ENCODE results near the gene RAI14.
"Not testable (repeated sequence)": the region's sequence is repeated elsewhere in the genome, so short reads cannot be mapped to it uniquely, and the experiment has no call there.

Gene RAI14

DNA sequence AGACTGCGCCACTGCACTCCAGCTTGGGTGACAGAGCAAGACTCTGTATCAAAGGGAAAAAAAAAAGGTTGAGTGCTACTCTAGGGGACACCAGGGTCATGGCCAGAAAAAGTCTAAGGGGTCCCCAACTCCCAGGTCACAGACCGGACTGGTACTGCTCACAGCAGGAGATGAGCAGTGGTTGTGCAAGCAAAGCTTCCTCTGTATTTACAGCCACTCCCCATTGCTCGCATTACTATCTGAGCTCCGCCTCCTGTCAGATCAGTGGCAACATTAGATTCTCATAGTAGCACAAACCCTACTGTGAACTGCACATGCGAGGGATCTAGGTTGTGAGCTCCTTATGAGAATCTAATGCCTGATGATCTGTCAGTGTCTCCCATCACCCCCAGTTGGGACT is 103.1 kb downstream of the RAI14 start:
- not testable (repeated sequence) for DNase-seq

DNA sequence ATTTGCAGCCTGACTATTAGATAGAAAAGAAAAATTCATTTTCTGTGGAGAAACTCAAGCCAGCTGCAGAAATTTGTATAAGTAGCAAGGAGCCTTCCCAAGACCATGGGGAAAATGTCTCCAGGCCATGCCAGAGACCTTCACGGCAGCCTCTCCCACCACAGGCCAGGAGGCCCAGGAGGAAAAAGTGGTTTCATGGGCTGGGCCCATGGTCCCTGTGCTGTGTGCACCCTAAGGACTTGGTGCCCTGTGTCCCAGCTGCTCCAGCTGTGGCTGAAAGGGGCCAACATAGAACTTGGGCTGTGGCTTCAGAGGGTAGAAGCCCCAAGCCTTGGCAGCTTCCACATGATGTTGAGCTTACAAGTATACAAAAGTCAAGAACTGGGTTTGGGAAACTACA is 109.5 kb downstream of the RAI14 start:
- no peak for DNase-seq

DNA sequence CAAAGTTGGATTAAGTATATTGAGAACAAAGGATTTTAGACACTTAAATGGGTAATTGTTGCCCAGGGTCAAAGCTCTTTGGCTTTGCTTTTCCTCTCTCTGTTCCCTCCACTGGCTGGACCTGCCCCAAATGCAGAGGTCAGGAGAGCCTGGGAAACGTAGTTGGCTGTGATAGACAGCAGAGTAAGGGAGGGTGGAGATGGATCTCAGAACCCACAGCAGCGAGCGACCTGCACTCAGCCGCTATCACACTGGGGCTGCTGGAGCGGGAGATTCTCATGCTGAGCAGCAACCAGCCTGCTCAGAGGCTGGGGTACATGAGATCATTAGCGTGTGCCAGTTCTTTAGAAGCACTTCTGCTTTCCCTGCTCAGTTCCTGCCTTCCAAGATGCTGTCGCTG is 111.1 kb downstream of the RAI14 start:
- no peak for DNase-seq

DNA sequence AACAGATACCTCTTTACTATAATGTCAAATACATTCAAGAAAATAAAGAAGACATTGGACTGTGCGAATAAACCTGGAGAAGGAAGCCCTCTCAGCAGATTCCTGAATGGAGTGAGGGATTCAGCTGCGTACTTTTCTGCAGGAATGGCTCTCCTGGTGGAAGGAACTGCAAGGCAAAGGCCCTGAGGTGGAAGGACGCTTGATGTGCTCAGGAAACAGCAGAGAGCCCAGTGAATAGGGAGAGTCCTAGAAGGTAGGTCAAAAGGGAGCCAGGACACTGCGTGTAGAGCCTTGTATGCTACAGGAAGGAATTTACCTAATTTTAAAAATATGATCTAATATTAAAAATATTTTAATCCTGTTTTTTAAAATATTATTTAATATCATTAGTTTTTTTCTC is 114.4 kb downstream of the RAI14 start:
- DNase-seq: no peak

DNA sequence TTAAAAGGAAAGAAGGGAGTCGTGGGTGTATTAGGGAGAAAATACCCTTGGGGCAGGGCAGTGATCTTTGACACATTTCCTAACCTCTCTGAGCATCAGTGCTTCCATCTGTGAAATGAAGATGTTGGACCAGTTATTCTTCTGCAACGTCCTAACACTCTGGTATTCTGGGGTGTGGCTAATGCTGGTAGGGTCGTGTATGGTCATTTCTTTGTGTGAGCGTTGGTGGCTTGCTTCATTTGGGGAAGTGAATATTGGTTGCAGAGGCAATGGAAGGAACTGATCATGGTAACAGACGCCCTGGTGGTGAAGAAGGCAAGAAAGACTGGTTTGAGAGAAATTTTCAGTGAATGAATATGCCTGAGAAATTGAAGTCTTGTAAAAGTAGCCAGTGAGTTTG is 114.9 kb downstream of the RAI14 start:
- no peak for DNase-seq

DNA sequence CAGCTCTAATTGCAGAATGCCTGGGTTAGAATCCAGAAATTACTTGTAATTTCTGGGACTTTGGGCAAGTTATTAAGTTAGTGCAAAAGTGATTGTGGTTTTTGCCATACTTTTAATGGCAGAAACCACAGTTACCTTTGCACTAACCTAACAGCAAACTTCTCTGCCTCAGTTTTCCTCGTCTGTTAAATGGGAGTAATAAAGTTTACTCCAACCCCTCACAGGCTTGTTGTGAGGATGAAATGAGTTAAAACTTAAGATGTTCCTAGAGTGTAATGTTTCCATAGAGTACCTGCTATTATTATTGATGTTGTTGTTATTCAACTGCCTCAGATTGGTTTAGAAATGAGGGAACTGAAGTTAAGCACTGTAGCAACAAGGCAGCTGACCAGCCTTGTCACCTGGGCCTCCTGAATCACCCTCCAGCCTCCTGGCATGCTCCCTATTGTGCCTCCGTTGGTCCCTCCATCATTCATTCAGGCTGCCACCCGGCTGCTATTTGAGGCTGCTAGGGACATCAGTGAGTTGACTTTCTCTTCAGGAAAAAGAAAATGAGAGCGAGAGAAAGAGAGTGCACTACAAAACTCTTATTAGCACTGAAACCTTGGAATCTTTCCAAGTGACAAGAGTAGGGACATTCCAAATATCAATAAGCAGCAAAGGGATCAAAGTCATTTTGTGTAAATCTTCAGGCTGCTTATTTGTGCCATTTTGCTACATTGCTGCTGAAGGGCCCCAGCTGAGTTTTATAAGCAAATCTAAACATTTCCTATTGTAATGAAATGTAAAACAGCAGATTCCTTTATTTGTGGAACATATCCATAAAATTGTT is 116.4 kb downstream of the RAI14 start:
- DNase-seq: no peak

DNA sequence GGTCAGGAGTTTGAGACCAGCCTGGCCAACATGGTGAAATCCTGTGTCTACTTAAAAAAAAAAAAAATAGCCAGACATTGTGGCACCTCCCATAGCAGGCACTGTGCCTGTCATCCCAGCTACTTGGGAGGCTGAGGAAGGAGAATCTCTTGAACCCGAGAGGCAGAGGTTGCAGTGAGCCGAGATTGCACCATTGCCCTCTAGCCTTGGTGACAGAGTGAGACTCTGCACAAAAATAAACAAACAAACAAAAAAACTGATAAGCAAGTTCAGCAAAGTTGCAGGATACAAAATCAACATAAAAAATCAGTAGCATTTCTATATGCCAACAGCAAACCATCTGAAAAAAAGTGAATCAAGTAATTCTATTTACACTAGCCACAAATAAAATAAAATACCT is 118.0 kb downstream of the RAI14 start:
- DNase-seq: no peak

DNA sequence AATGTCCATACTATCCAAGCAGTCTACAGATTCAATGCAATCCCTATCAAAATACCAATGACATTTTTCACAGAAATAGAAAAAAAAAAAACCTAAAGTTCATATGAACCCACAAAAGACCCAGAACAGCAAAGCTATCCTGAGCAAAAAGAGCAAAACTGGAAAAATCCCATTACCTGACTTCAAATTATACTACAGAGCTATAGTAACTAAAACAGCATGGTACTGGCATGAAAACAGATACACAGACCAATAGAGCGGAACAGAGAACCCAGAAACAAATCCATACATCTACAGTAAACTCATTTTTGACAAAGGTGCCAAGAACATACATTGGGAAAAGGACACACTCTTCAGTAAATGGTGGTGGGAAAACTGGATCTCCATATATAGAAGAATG is 118.5 kb downstream of the RAI14 start:
- DNase-seq: not testable (repeated sequence)

DNA sequence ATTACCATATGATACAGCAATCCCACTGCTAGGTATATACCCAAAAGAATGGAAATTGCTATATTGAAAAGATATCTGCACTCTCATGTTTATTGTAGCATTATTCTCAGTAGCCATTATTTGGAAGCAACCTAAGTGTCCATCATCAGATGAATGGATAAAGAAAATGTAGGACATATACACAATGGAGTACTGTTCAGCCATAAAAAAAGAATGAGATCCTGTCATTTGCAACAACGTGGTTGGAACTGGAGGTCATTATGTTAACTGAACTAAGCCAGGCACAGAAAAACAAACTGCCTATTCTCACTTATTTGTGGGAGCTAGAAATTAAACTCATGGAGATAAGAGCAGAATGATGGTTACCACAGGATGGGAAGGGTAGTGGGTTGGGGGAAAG is 119.8 kb downstream of the RAI14 start:
- DNase-seq: no peak

DNA sequence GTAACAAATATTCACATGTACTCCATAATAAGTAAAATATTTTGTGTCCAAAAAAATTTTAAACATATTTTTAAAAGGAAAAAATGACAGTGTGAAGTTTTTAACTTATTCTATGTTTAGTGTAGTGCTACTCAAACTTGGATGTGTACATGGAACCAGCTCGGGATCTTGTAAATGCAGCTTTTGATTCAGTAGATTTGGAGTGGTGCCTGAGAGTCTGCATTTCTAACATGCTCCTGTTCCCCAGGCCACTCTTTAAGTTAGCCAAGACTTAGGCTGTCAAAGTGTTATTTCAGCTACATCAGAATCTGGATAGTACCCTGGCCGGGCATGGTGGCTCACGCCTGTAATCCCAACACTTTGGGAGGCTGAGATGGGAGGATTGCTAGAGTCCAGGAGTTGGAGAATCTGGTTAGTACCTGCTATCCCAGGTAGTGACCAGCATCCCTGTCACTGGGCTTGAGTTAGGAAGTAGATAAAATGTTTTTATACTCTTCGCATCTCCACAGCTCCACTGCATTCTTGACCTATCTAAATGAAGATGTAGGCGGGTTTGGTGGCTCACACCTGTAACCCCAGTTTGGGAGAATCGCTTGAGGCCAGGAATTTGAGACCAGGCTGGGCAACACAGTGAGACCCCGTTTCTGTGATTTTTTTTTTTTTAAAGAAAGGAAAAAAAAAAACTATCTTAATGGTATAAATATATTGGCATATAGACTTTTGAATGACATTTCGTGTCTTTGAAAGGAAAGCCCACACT is 122.1 kb downstream of the RAI14 start:
- no peak for DNase-seq

DNA sequence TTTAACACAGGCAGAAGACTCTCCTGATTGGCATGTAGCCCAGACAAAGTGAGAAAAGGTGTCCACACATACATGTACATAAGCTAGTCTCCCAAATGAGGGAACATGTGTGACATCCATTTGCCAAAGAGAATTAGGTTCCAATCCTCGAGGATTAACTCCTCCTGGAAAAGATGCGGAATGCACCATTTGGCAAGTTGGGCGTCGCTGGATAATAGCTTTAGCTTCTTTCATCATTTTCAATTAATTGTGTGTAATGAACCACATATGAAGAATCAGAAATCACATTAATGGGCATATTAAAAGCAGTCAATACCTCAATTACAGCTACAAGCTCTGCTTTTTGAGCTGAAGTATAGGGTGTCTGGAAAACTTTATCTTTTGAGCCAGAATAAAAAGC is 127.8 kb downstream of the RAI14 start:
- DNase-seq: not testable (repeated sequence)

DNA sequence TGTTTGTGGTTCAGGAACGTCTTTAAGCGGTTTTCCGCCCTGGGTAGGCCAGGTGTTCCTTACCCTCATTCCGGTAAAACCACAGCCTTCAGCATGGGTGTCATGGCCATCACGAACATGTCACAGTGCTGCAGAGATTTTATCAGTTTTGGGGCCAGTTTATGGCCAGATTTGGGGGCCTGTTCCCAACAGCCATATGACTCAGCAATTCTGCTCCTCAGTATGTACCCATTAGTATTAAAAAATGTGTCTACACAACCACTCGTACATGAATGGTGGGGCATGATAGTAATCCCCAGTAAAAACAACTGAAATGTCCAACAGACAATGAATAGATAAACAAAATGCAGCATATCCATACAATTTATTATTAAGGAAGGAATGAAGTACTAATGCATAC is 130.9 kb downstream of the RAI14 start:
- no peak for DNase-seq

DNA sequence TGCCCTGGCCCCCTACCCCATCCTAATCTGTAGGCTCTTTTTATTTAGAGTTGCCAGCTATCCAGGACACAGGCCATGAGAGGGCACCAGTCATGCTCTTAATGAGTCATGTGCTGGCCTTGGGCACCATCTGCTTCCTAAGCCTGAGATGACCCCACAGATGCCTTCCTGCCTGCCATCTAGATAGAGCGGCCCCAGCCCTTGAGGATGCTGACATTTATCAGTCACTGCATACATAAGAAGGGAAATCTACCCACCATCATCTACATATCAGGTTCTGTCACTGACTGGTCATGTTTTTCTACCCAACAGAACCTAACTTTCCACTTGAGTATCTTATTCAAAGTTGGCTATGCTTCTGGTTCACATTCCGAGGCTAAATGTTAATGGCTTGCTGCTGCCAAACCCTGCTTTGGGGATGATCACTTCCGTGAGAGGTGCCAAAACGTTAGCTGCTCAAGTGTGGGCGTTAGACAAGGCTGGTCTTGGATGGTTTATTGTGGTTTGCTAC is 132.9 kb downstream of the RAI14 start:
- DNase-seq: no peak

DNA sequence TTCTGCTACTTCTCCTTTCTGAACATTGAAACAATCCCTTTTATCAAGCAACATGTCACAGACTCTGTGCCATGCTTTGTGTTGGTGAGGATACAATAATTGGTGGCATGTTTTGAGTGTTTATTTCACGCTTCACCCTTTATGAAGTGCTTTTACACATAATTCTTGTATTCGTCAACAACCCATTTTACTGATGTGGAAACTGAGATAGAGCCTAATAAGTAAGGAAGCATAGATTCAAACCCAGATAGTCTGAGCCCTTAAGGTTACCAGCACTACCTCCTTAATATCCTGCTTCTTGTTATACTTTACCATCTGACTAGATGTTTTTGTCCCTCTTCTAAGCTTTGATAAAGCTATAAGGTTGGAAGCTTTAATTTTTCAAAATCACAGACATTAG is 133.5 kb downstream of the RAI14 start:
- DNase-seq: no peak

DNA sequence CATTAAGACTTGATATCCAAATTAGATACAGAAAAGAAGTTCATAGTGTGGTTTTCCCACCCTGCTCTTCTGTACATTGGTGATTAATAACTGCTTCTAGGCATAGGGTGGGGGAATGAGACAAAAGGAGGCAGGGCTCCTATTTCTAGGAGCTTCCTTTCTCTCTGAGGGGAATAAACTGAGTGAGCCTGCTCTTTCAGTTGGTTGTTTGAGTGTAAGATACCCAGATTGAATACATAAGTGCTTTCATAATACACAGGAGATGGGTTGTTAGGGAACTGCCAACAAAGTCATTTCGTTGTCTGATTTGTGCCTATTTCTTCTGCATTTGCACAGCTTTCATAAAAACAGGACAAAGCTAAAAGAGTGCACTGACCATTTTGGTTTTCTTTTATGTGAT is 133.9 kb downstream of the RAI14 start:
- DNase-seq: no peak

DNA sequence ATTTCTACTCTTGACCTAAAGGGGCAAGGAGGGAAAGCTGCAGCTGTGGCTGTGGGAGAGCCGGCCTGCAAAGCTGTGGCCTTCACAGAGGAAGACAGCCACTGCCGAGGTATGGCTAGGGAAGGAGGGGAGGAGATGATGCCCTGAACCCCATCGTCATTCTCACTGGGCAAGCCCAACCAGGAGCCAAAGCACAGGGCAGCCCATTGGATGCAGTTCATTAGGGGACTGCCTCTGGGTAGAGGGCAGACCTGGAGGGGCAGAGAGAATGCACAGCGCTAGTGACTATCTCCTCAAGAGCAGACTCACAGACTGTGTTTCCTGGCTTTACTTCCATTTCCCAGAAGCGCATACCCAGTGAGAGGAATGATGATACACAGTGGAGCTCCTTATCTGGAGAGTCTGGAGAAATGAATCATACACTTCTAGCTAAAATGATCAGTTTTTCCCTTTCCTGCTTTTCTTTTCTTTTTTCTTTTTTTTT is 135.7 kb downstream of the RAI14 start:
- no peak for DNase-seq

DNA sequence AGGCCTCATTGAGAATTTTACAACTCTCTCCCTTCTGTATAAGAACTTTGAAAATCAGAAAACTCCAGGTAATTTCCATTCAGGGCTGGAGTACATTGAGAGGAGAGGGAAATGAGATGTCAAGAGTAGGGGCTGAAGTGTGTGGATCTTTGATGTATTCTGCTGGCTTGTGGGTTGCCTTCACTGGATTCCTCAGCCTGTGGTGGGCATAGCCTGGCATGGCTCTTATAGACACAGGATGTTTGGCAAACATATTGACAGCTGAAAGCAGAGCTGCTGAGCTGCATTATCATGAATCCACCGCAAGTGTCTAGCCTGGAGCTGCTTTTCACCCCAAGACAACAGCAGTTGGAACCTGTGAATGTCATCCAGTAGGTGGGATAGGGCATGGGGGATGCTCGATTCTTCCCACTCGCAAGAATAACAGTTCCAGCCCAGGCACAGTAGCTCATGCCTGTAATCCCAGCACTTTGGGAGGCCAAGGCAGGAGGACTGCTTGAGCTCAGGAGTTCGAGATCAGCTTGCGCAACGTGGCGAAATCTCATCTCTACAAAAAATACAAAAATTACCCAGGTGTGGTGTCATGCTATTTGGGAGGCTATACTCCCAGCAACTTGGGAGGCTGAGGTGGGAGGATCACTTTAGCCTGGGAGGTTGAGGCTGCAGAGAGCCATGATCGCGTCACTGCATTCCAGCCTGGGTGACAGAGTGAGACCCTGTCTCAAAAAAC is 146.9 kb downstream of the RAI14 start:
- no peak for DNase-seq

DNA sequence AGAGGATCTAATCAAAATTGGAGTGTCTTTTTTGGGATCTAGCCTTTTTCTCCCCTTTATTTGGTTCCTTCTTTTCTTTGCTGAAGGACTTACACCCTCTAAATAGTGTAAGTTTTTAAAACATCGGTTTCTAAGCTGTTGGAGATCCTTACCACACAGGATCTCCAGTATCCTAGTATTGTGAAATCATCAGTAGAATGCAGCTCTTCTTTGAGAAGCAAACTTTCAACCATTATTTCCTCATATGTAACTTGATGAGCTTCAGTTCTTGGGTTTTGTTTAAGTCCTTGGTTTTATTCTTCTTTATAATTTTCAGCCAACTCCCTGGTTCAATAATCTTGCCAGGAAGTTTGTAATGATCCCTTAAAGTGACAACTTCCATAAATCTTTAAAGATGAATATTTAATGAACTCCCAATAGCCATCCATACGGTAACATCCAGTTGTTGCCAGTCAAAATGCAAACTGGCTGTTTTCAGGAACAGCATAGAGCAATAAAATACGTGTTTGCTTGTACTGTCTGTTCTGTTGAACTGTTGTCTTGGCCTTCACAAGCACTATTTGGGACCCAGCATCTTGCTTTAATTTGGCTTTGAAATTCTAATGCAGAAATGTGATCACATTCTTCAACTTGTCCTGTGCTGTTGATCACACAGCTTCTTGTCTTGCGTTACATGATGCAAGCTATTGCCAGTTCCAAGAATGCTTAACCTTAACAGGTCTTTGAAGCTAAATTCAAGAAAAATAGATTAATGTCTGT is 148.0 kb downstream of the RAI14 start:
- no peak for DNase-seq

DNA sequence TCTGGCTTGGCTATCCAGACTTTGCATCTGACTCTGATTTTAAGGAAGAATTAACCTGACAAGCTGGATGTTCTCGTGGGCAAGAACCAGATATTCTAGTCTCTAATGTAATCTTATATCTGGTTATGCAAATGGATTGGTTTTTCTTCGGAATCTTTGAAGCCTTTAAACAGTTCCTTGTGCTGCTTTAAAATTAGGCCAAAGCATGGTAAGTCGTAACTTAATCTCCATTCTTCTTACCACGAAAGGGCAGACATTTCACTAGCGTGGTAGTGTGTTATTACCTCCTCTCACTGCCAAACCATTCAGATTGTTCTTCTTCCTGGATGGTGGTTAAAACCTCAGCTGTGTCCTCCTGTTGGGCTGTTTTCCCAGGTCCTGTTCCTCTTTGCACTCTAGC is 148.8 kb downstream of the RAI14 start:
- DNase-seq: no peak

DNA sequence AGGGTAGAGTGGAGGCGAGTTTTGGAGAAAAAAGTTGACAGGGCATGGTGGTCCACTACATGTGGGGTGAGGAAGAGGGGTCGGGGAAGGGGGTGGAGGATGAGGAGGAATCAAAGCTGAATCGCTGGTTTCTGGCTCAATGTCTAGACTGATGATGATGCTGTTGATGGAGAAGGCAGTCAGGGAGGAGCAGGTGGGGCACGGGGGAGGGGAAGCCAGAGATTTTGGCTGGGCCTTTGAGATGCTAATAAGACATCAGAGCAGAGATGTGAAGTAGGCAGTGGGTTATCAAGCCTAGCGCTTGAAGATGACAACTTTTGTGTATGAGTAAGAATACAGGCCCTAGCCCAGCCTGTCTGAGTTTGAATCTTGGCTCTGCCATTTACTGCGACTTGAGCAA is 150.4 kb downstream of the RAI14 start:
- DNase-seq: no peak

DNA sequence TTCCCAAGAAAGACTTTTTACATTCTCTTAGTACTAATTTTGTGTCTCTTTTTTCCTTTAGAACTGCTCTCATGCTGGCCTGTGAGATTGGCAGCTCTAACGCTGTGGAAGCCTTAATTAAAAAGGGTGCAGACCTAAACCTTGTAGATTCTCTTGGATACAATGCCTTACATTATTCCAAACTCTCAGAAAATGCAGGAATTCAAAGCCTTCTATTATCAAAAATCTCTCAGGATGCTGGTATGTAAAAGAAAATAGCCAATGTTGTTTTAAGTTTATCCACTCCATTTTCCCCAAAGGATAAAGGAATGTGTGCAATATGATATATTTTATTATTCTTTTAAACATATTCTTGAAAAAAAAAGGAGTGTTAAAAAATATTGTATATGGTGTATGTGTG is 155.6 kb downstream of the RAI14 start:
- no peak for DNase-seq
